AG09319 (cell line): ENCODE measurements around the gene KIR2DL4.

Experiments
- DNase-seq: peaks from one replicate; pipeline ENCODE4 v3.0.0-alpha.2; 2010; ENCODE audit warnings: low read depth; ENCODE audit errors: extremely low read depth
- TF ChIP-seq, protein P1 (sequence below): IDR thresholded peaks from 2 replicates; pipeline ENCODE4 v1.5.1; 2011; ENCODE audit warnings: low read depth, mild to moderate bottlenecking, inconsistent platforms, low read length, moderate library complexity

Gene KIR2DL4

DNA sequence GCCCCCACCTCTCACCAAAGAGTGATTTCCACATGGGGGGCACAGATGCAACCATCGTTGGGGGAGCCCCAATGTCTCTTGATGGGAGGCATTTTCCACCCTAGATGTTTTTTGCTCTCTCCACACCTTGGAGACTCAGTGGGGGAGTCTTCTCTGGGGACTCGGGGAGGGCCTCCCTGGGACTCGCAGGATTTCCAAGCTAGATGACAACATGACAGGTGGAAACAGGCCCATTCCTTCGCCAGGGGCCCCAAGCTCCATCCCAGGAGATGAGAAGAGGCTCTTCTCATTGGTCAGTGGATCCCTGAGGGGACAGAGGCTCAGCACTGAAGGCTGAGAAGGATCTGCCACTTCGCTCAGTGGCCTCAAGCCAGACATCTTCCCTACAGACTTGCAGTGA lies 12.7 kb upstream of the KIR2DL4 start:
- no peak for DNase-seq
- TF ChIP-seq, protein P1, sequence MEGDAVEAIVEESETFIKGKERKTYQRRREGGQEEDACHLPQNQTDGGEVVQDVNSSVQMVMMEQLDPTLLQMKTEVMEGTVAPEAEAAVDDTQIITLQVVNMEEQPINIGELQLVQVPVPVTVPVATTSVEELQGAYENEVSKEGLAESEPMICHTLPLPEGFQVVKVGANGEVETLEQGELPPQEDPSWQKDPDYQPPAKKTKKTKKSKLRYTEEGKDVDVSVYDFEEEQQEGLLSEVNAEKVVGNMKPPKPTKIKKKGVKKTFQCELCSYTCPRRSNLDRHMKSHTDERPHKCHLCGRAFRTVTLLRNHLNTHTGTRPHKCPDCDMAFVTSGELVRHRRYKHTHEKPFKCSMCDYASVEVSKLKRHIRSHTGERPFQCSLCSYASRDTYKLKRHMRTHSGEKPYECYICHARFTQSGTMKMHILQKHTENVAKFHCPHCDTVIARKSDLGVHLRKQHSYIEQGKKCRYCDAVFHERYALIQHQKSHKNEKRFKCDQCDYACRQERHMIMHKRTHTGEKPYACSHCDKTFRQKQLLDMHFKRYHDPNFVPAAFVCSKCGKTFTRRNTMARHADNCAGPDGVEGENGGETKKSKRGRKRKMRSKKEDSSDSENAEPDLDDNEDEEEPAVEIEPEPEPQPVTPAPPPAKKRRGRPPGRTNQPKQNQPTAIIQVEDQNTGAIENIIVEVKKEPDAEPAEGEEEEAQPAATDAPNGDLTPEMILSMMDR: no peak

DNA sequence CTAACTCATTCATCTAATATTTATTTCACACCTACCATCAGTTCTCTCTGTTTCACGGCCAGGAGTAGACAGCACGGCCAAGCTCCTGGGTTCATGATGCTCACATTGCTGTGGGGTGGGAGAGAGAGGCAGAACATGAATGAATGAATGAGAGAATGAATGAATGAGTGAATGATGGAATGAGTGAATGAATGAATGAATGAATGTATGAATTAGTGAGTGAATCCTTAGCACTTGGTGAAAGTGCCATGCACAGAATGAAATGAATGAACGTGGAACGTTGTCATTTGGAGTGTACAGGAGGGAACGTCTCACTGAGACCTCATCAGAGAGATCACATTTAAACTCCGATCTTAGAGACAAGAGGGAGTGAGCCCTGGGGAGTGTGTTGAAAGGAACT lies 11.9 kb upstream of the KIR2DL4 start:
- TF ChIP-seq, protein P1: no peak
- no peak for DNase-seq

DNA sequence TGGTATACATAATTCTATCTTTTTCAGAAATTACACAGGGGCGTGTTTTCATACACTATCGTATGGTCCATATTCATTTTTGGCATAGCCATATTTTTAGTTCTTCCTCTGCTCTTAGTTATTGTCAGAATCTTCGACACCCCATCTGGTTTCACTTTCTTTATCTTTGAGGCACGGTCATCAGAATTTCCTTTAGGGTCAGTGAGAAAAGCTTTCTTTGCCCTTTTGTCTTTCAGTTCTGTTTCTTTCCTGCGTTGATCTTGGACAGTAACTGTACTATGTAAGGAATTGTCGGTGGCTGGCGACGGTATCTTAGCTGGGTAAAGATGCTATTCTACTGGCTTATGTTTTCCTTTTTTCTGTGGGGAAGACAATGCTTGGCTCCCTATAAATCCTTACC lies 10.6 kb upstream of the KIR2DL4 start:
- TF ChIP-seq, protein P1: no peak
- no peak for DNase-seq

DNA sequence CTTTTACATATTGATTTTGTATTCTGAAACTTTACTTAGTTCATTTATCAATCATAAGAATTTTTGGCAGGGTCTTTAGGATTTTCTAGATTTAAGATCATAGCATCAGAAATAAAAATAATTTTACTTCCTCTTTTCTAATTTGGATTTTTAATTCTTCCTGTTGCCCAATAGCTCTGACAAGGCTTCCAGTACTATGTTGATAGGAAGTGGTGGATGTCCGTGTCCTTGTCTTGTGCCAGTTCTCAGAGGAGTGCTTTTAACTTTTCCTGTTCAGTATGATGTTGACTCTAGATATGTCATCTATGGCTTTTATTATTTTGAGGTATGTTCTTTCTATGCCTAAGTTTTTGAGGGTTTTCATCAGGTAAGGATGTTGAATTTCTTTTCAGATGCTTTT lies 7.7 kb upstream of the KIR2DL4 start:
- no peak for DNase-seq
- TF ChIP-seq, protein P1: no peak

DNA sequence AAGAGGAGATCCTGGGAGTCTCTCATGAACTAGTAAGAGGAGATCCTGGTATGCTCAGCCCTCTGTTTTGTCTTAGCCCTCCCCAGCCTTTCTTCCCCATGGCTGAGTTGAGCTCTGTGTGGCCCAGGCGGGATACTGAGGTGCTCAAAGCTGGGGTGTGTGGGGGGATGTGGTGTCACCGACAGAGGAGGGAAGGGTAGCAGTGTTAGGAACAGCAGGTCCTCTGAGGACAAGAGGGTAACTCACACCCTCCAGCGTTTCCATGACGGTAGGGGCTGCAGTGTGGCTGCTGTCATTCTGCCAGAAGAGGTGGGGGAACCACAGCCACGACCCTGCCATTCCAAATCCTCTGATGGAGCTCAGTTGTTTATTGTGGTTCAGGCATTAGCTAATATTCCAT lies 691 bp downstream of the KIR2DL4 start:
- TF ChIP-seq, protein P1: no peak
- no peak for DNase-seq

DNA sequence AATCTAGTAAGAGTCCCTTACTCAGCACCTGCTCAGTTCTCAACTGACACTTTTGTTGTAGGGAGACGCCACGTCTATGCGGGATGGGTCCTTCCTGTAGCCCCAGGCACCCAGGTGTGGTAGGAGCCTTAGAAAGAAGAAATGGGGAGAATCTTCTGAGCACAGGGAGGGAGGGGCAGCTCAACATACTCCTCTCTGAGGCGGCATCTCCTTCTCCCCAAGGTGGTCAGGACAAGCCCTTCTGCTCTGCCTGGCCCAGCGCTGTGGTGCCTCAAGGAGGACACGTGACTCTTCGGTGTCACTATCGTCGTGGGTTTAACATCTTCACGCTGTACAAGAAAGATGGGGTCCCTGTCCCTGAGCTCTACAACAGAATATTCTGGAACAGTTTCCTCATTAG lies 1.2 kb downstream of the KIR2DL4 start:
- DNase-seq: no peak
- TF ChIP-seq, protein P1: no peak

DNA sequence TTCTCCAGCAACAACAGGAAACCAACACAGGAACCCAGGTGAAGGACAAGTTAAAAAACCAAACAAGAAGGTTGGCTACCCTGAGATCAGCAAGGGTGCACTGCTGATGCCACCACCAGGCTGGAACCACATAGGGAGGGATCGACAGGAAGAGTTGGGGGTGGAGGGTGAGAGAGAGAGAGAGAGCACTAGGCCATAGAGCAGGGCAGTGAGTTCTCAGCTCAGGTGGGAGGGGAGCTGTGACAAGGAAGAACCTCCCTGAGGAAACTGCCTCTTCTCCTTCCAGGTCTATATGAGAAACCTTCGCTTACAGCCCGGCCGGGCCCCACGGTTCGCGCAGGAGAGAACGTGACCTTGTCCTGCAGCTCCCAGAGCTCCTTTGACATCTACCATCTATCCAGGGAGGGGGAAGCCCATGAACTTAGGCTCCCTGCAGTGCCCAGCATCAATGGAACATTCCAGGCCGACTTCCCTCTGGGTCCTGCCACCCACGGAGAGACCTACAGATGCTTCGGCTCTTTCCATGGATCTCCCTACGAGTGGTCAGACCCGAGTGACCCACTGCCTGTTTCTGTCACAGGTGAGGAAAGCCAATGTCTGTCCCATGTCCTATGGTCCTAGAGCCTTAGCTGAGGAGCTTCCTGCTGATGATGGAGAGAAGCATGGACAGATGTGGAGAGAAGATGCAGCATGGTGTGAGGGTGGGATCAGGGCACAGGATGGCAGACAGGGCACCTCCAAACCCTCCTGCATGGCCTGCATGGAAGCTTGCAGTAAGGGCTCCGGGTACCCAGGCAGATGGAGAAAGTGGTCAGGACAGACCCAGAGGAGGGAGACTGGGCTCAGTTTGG lies 2.5 kb downstream of the KIR2DL4 start:
- DNase-seq: no peak
- TF ChIP-seq, protein P1: no peak
